MCF 10A (cell line): ENCODE data around the gene JAK3. TPM values are rescaled to one million over a fixed set of nuclear protein-coding genes. Genes with fewer than 3 reads are reported as not detected.
"Not testable (repeated sequence)": the region's sequence is repeated elsewhere in the genome, so short reads cannot be mapped to it uniquely, and the experiment has no call there.

Experiments used
- BruUV-seq: library from RNA; stranded (reverse); fragments of 400-500 nt; replicated peaks from 2 replicates; lab custom pipeline; 2021; lab: Mats Ljungman, UMichigan
- CTCF ChIA-PET: fragments of 300-600 bp; sonication (Branson Sonifier 250); formaldehyde crosslinking; extraction: SDS; loops from one replicate; lab custom pipeline; 2021; ENCODE audit warnings: antibody characterized with exemption, inconsistent platforms; lab: Yijun Ruan, JAX
- POLR2A ChIA-PET: fragments of 300-600, 350-650 bp; sonication (Branson Sonifier 250); formaldehyde crosslinking; extraction: SDS; loops from one replicate; lab custom pipeline; 2020; ENCODE audit warnings: antibody characterized with exemption, inconsistent platforms; lab: Yijun Ruan, JAX
- DNase-seq: peaks from one replicate; pipeline ENCODE4 v3.0.0-alpha.2; 2018; ENCODE audit not compliant: unreplicated experiment
- H3K27ac Mint-ChIP-seq: one replicate; pipeline ENCODE4 v1.8.0; 2022; ENCODE audit warnings: mild to moderate bottlenecking, low read depth, mixed read lengths; ENCODE audit not compliant: unreplicated experiment
- H3K27me3 Mint-ChIP-seq: one replicate; pipeline ENCODE4 v1.8.0; 2022; ENCODE audit warnings: mixed read lengths; ENCODE audit not compliant: insufficient read depth, unreplicated experiment
- H3K36me3 Mint-ChIP-seq: one replicate; pipeline ENCODE4 v1.8.0; 2022; ENCODE audit warnings: mild to moderate bottlenecking, moderate library complexity, mixed read lengths; ENCODE audit not compliant: insufficient read depth, unreplicated experiment
- H3K4me1 Mint-ChIP-seq: one replicate; pipeline ENCODE4 v1.8.0; 2022; ENCODE audit warnings: mixed read lengths; ENCODE audit not compliant: insufficient read depth, unreplicated experiment
- H3K4me3 Mint-ChIP-seq: one replicate; pipeline ENCODE4 v1.8.0; 2022; ENCODE audit warnings: mild to moderate bottlenecking, moderate library complexity, mixed read lengths; ENCODE audit not compliant: unreplicated experiment
- H3K9me3 Mint-ChIP-seq: one replicate; pipeline ENCODE4 v1.8.0; 2022; ENCODE audit warnings: mixed read lengths; ENCODE audit not compliant: unreplicated experiment
- CTCF ChIP-seq: fragments of 200-600 bp; IDR thresholded peaks from one replicate; pipeline ENCODE4 v1.8.0; 2022; ENCODE audit warnings: antibody characterized with exemption, mild to moderate bottlenecking; ENCODE audit not compliant: unreplicated experiment
- intact Hi-C: fragments of 100-400 bp; cut with micrococcal nuclease; formaldehyde crosslinking; loops from 2 replicates; pipeline ENCODE4 v1.14.1; 2022
- total RNA-seq: library from RNA; stranded (reverse); gene quantifications from 2 replicates; pipeline ENCODE4 v1.2.3, GENCODE V29; 2022

JAK3 gene
- total RNA-seq, 1 experiment from 2014 or later, result not detected

- peak; percentile 80 for DNase-seq
- Mint-ChIP-seq H3K27ac (no peak overlapping the region), H3K9me3 (no peaks in the 10 kb centered on the region), H3K4me1 (peaks cover 5% of the 10 kb centered on the region), H3K4me3 (no peak overlapping the region), H3K36me3 (no peaks in the 10 kb centered on the region), H3K27me3 (no peaks in the 10 kb centered on the region)
- BruUV-seq, result no TSS peak
- ChIA-PET CTCF (interaction anchor here (0.6 to 3.3 kb wide), 19 partner anchors 9 to 472 kb away, joined by 3 to 23 read pairs (median 3); partner anchors contain the start of genes B3GNT3 and PGLS), POLR2A (no interaction called here)
- intact Hi-C loops, result loop anchor here (1.0 kb wide), 1 partner anchor 71 kb away; no protein-coding TSS in a partner anchor
- TF ChIP-seq CTCF, result peak; percentile 79
These were observed 63.4 kb downstream of the JAK3 start for GRCh38 chr19:17784201-17785008.

GRCh38 chr19:17783721-17784120, 64.1 kb downstream of the JAK3 start:
- POLR2A ChIA-PET, H3K27ac Mint-ChIP-seq: not testable (repeated sequence)
- CTCF ChIA-PET, result interaction anchor here (0.6 to 3.3 kb wide), 14 partner anchors 8 to 288 kb away, joined by 3 to 23 read pairs (median 4); partner anchors contain the start of genes B3GNT3 and PGLS

GRCh38 chr19:17780781-17781180, 67.0 kb downstream of the JAK3 start:
- intact Hi-C loops, result no loop called here
- CTCF ChIA-PET, result interaction anchor here (1.2 kb wide), 1 partner anchor 11 kb away, joined by 3 read pairs; no protein-coding TSS in a partner anchor
- Mint-ChIP-seq H3K4me1 (peaks cover 12% of the 10 kb centered on the region), H3K4me3 (no peak overlapping the region), H3K27ac (no peak overlapping the region), H3K9me3 (no peaks in the 10 kb centered on the region), H3K36me3 (no peaks in the 10 kb centered on the region), H3K27me3 (no peaks in the 10 kb centered on the region)
- no TSS peak for BruUV-seq
- DNase-seq, result no peak
- TF ChIP-seq CTCF, result no peak
- POLR2A ChIA-PET, result no interaction called here

More at GRCh38 chr19:17783721-17784120, 64.1 kb downstream of the JAK3 start:
- not testable (repeated sequence) for BruUV-seq, H3K27me3 Mint-ChIP-seq, DNase-seq, H3K4me3 Mint-ChIP-seq, H3K36me3 Mint-ChIP-seq, H3K9me3 Mint-ChIP-seq
- peaks cover 11% of the 10 kb centered on the region for H3K4me1 Mint-ChIP-seq
- intact Hi-C loops, result loop anchor here (1.0 kb wide), 1 partner anchor 72 kb away; no protein-coding TSS in a partner anchor

GRCh38 chr19:17778968-17779929, 68.5 kb downstream of the JAK3 start:
- Mint-ChIP-seq H3K27me3 (no peaks in the 10 kb centered on the region), H3K27ac (no peak overlapping the region), H3K36me3 (no peaks in the 10 kb centered on the region), H3K4me1 (peaks cover 13% of the 10 kb centered on the region), H3K9me3 (no peaks in the 10 kb centered on the region), H3K4me3 (no peak overlapping the region)
- BruUV-seq, result no TSS peak
- ChIA-PET CTCF (interaction anchor here (0.6 kb wide), 1 partner anchor 176 kb away, joined by 6 read pairs; no protein-coding TSS in a partner anchor), POLR2A (interaction anchor here (1.0 kb wide), 1 partner anchor 80 kb away, joined by 4 read pairs; no protein-coding TSS in a partner anchor)
- intact Hi-C loops, result no loop called here
- no peak for TF ChIP-seq CTCF
- peak; percentile 79 for DNase-seq
